ENCODE data around the gene ATXN1L. TPM values are rescaled to one million over a fixed set of nuclear protein-coding genes. Genes with fewer than 3 reads are reported as not detected.

The ATXN1L gene, protein sequence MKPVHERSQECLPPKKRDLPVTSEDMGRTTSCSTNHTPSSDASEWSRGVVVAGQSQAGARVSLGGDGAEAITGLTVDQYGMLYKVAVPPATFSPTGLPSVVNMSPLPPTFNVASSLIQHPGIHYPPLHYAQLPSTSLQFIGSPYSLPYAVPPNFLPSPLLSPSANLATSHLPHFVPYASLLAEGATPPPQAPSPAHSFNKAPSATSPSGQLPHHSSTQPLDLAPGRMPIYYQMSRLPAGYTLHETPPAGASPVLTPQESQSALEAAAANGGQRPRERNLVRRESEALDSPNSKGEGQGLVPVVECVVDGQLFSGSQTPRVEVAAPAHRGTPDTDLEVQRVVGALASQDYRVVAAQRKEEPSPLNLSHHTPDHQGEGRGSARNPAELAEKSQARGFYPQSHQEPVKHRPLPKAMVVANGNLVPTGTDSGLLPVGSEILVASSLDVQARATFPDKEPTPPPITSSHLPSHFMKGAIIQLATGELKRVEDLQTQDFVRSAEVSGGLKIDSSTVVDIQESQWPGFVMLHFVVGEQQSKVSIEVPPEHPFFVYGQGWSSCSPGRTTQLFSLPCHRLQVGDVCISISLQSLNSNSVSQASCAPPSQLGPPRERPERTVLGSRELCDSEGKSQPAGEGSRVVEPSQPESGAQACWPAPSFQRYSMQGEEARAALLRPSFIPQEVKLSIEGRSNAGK
- 11.3 and 16.5 TPM in 2 replicates for total RNA-seq

GRCh38 chr16:71845639-71846430 lies at the start of gene ATXN1L:
Gene ATXN1L, plus strand, starts transcription at chr16:71845976. Its CDS starts 3,765 bp downstream, at chr16:71849741.

DNA sequence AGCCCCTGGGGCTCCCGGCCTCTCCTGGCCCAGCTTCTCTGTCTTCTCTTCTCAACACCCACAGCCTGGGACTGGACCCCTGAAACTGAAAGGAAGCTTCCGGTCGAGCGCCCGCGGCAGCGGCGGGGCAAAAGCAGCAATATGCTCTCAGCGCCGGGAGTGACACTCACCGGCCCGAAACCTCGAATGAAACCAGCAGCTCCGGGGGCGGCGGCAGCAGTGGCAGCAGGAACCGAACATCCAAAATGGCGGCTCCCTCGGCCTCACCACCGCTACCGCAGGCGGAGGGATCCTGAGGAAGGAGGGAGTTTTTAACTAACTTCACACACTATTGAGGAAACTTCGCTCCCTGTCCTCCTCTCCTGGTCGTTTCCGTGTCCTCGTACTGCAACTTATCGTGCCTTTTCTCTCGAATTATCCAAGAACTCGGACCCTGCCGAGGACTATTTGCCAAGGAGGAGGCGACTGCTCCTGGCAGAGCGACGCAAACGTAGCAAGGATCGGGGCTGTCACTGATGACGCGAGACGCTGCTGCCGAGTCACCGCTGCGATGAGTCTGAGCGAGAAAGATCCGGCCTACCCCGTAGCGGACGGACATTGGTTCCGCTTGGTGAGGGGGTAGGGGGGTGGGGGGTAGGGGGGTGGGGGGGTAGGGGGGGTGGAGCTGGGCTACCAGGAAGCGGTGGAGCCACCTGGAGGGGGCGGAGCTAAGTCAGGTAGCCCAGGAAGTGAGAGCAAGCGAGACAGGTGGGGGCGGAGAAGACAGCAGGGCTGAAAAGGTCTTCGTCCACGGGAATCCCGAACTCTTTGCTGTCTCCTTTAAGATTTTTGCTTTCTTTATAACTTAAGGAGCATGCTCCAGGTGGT lies 37.0 kb upstream of the ATXN1L start, which contains the start of gene AP1G1:
Gene AP1G1 (minus strand): TSS at position 242 of the 867 bp plus-strand sequence. CDS start 19,355 bp downstream, outside the sequence.

DNA sequence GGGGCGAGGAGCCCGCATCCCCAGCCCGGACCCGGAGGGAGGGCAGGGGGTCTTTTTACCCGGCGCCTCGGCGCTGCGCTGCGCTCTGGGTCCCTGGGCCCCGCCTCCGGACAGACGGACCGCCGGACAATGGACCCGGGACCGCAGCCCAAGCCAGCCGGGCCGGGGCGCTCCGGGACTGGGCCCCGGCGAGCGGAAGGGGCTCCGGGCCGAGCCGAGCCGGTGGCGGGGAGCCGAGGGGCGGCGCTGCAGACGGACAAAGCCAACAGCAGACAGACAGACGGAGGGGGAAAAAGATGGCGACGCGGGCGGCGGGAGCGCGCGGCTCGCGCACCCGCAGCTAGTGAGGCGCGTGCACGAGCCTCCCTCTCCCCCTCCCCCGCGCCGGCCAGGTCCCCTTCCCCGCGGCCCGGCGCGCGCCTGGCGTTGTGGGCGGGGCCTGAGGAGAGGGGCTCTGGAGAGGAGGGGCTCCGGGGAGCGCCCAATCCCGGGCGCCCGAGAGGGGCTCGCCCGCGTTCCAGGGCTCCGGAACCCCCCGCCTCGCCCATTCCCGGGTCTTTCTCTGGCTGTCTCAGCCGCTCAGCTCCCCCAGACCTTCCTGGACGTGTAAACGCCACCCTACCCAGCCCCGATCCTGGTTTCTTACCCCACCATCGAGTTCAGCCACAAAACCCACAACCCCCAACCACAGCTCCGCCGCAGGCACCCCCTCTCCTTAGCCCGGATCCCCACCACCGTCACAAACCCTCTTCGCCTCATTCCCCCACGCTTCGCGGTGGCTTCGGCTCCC lies 38.3 kb downstream of the ATXN1L start, which contains the start of gene ZNF821:
Gene ZNF821 (minus strand): TSS at position 334 of the 790 bp plus-strand sequence. CDS start 4,236 bp downstream, outside the sequence.

GRCh38 chr16:71894921-71895678 lies 49.3 kb downstream of the ATXN1L start, which contains the start of gene IST1:
Gene IST1, plus strand, starts transcription at chr16:71895531. Its CDS starts 20,110 bp downstream, at chr16:71915641.

Other genes with a start within 250 kb of the ATXN1L start
- not detected in 2 replicates for gene MARVELD3, start 219.8 kb upstream of the ATXN1L start, total RNA-seq
- 4.9 and 7.1 TPM in 2 replicates for gene PHLPP2, start 121.3 kb upstream of the ATXN1L start, total RNA-seq
- gene AP1G1, start 37.1 kb upstream of the ATXN1L start, total RNA-seq = 42.5 and 60.1 TPM in 2 replicates
- gene ZNF821, start 38.2 kb downstream of the ATXN1L start, total RNA-seq = 4.5 and 5.5 TPM in 2 replicates
- gene IST1, start 49.6 kb downstream of the ATXN1L start, total RNA-seq = 133 and 151 TPM in 2 replicates
- gene PKD1L3, start 154.4 kb downstream of the ATXN1L start, total RNA-seq = not detected in 2 replicates
- 3.7 TPM in 2 replicates for gene DHODH, start 162.8 kb downstream of the ATXN1L start, total RNA-seq
- not detected in 2 replicates for gene HP, start 208.5 kb downstream of the ATXN1L start, total RNA-seq
- not detected in 2 replicates for gene HPR, start 217.2 kb downstream of the ATXN1L start, total RNA-seq
- gene TXNL4B, start 247.6 kb downstream of the ATXN1L start, total RNA-seq = 5.9 and 6.7 TPM in 2 replicates
- 109 and 116 TPM in 2 replicates for gene DHX38, start 247.9 kb downstream of the ATXN1L start, total RNA-seq